Measurements from ENCODE around the gene NAPG.

- TF ChIP-seq, protein P1, sequence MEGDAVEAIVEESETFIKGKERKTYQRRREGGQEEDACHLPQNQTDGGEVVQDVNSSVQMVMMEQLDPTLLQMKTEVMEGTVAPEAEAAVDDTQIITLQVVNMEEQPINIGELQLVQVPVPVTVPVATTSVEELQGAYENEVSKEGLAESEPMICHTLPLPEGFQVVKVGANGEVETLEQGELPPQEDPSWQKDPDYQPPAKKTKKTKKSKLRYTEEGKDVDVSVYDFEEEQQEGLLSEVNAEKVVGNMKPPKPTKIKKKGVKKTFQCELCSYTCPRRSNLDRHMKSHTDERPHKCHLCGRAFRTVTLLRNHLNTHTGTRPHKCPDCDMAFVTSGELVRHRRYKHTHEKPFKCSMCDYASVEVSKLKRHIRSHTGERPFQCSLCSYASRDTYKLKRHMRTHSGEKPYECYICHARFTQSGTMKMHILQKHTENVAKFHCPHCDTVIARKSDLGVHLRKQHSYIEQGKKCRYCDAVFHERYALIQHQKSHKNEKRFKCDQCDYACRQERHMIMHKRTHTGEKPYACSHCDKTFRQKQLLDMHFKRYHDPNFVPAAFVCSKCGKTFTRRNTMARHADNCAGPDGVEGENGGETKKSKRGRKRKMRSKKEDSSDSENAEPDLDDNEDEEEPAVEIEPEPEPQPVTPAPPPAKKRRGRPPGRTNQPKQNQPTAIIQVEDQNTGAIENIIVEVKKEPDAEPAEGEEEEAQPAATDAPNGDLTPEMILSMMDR (IDR thresholded peaks at IDR 0.05) = no peak
- TF ChIP-seq POLR2AphosphoS5 (IDR thresholded peaks at IDR 0.05) = no peak
- TF ChIP-seq POLR2A (IDR thresholded peaks at IDR 0.05) = no peak
Observed at GRCh38 chr18:10528439-10528838, 2.6 kb downstream of the NAPG start.
